ENCODE measurements around the gene AIG1.

AIG1 gene

DNA sequence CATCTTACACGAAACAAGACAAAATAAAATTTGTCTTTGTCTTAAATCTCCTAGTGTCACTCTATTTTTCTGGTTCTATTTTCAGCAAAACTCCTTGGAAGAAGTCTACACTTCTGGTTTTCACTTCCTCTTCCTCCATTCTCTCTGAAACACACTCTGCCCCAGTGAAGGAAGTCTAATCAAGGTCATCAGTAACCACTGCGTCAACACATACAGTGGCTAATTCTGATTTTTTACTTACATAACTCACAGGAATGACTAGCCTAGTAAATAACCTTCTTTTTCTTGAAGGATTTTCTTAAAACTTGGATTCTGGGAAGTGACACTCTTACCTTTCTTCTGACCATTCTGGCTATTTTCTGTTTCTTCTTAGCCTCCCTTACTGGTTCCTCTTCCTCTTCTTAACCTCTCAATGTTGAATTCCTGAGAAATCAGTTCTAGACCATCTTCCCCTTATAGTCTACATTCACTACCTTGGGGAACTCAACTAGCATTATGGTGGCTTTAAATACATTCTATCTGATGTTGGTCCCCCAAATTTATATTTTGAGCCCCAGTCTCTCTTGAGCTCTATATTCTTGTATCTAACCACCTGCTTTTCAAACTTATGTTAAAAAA, 37.5 kb downstream of the AIG1 start:
- DNase-seq: peak; percentile 11

DNA sequence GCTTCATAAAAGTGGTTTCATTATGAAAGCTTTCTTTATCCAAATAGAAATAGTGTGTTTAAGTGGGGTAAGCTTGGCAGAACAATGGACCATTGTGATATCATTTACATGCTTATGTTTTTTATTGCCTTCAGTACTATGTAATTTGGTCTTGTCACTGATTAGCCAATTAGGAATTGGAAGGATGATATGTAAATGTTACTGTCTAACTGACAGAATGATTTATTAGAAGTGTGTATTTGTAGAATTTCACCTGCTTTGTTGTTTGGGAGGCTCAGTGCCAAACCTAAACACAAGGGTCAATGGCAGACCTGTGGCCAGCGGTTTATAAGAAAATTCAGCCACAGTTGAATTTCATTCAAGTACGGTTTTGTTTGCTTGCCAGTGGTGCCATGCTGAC, 39.0 kb downstream of the AIG1 start:
- no peak for DNase-seq

DNA sequence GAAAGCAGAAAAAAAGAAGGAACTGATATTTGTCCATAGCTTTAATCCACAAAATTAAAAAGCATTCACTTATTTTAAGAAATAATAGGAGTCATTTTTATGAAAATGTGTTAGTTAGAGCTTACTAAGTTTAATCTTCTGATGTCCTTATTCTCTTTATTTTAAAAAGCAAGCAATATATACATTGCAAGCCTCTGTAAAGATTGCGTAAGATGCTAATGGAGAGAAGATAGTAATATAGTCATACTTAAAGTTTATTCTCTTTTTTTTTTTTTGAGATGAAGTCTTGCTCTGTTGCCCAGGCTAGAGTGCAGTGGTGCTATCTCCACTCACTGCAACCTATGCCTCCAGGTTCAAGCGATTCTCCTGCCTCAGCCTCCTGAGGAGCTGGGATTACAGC, 39.7 kb downstream of the AIG1 start:
- DNase-seq: no peak

DNA sequence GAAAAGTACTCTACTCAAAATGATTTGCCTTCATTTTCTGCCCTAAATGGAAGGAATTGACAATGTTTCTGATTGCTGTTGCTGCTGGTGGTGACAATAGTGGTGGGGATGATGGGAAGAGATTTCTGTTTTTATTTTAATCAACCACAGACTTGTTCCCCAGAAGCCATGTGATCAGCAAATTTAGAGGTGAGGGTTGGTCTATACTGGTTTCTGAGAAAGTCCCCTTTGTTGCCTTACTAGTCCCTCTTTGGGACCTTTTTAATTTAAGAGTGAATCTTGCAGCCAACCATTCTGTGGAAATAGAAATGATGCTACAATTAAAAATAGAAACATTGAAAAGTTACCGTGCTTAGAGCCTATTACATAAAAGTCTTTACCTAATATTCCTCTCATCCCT, 43.2 kb downstream of the AIG1 start:
- DNase-seq: no peak

DNA sequence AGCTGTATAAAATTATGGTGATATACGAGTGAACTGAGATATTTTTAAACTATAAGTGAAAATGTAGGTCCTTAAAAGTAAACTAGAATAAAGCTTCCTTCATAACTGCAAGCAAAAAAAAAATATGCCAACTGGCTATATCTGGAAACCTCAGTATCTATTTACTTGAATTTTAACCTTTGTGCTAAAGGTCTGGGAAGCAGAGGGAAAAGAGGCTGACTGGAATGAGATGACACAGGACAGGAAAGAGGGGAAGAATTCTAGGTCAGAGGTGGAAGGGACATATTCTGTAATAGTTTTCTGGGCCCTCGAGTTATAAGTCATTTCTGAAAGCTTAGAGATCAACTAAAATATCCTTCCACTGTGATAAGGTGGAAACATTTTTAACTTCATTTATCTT, 46.8 kb downstream of the AIG1 start:
- DNase-seq: no peak

DNA sequence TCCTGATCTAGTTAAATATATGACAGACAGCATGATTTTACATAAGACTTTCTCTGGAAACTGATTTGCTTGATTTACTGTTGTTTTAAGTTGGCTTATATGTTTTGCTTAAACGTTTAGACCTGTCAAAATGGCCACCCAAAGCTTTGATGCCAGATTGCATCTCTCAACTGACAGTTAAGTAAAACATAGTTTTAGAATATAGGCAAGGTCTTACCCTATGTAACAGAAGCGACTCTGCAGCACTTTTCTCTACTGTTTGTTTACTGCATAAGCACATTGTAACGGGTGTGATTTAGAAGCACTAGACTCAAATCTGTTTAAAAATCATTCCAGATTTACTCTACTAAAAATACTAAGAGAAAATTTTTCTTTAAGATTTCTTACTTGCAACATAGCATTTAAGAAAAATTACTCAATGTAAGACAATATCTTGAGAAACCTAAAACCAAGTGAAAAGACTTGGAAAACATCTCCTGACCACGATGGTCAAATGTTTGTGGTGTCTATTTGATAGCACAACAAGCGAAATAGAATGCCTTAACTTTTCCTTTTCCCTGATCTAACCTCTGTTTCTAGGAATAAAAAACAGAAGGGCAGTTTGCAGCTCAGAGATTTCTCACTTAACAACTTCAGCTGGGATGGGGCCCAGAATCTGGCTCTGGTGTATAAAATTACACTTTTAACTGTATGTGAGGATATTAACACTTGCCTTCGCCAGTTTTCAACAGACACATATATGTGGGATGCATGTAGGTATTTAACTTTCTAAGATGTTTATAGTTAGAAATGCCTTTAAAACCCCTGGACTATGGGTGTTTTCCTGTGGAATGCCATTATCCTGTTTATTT, 47.4 kb downstream of the AIG1 start:
- no peak for DNase-seq

DNA sequence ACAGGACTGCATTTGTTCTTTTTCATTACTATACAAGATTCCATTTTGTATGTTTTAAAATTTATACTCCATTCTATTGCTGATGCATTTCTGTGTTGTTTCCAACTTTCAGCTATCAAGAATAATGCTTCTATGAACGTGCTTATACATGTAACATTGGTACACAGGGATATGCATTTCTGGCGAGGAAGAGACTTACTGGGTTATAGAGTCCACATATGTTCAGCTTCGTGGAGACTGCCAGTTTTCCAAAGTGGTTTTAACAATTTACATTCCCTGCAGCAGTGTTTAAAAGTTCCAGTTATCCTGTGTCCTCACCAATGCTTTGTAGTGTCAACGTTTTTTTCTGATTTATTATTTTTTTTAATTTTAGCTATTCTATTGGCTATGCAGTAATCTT, 48.5 kb downstream of the AIG1 start:
- DNase-seq: no peak

DNA sequence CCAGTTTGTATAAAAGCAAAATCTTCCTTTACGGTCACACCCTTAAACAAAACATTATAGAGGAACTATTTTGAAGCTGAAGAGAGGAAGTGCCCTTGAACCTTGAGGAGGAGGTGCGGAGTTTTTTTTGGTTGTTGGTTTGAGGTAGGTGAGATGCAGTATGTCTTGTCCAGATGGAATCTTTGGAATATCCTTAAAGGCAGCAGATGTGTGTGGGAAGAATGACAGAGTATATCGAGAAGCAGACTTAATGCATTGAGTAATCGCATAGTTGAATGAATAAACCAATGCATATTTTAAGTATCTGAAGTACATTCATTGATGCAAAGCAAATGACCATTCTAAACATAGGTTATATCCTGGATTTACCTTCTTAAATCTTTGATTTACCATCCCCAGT, 49.9 kb downstream of the AIG1 start:
- DNase-seq: no peak

DNA sequence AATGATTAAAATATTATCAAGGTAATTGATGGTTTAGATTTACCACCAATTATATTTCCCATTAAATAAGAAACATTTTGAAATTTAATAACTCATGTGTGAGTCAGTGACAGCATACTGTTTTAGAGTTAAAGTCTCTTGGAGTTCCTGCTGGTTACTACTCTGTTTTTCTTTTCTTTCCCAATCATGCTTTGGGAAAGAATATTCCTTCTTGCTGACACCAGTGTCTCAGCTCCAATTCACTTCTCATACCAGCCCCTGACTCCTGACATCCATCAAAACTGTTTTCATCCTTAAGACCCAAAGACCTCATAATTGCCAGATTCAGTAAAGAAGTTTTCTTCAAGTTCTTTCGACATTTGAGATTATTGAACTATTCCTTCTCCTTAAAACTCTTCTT, 50.3 kb downstream of the AIG1 start:
- no peak for DNase-seq

DNA sequence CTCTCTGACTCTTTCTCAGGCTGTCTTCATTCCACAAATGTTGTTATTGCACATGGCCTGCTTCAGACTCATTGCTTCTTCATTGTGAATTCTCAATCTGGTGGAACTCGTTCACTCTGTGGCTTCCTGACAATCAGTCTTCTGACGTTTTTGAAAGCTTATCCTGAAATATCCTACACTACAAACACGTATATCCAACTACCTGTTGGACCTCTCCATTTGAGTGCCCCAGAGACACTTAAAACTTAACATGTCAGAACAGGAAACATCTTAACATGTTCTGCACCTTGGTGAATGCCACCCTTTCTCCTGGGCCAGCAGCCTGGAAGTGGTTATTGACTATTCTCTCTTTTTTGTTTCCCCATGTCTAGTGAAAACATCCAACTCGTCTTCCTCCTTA, 50.8 kb downstream of the AIG1 start:
- DNase-seq: no peak

DNA sequence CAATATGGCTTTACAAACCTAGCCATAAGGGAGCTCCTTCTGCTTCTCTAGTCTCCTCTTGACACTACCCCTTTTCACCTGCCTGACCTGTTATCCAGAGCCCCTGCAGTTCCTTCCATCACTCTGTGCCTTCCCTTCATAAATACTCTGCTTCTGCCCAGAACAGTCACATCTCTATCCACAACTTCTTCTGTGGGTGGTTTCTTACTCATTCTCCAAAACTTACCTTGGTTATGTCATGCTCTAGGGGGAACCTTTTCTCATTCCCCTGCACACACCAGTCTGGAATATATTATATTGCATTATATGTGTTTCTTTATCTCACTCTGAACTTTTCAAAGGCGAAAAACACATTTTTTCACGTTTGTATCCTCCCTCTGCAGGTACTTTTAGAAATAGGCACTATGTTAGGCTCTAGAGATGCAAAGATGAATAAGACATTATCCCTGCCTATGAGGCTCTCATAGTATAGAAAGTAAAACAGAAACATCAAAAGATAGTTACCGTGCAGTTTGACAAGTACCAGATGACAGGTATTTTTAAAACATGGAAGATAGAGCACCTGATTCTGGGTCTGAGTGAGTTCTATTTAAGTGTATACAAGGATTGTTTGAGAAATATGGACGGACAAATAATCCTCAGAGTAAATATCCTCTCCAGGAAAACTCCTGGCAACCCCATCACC, 51.5 kb downstream of the AIG1 start:
- no peak for DNase-seq

DNA sequence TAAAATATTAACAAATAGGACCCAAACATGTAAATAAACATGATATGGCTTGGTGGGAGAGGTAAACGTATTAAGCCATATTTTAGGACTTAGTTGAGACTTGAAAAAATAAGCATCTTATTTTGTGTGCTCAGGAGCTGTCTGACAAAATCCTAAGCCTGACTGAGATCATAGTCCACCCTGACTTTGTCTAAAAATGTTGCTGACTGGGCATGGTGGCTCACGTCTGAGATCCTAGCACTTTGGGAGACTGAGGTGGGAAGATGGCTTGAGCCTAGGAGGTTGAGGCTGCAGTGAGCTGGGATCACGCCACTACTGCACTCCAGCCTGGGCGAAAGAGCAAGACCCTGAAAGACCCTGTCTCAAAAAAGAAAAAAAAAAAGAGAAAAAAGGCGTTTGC, 52.1 kb downstream of the AIG1 start:
- DNase-seq: no peak

DNA sequence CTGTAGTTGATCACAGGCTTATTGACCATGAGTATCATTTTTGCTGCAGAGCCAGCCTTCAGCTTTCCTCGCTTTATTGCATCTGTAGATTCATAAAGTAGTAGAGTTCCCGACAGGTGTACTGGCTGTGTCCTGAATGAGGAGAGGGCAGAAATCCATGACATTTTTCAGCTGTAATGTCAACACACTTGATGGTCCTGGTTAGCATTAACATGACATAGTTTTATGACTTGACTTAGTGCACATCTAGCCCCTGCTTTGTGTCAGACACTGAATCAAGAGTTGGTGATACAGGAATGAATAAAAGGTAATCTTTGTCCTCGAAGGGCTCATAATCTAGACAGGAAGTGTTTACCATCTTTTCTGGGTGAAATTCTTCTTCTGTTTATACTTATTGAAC, 55.0 kb downstream of the AIG1 start:
- DNase-seq: no peak

DNA sequence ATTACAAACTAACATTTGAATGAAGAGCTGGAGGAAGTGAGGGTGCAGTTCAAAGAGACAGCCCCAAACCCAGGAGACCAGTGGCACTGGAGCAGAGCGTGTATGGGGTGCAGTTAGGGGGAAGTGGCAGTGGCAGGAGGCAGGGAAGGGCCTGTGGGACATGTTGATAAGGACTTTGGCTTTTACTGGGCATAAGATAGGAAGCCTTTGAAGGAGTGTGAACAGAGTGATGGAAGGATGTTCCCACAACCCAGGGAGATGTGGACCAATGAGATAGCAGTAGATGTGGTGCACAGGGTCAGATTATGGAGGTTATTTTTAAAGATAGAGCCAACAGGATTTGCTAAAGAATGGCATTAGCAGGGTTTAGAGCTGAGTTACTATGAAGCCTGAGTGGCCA, 56.4 kb downstream of the AIG1 start:
- DNase-seq: no peak

DNA sequence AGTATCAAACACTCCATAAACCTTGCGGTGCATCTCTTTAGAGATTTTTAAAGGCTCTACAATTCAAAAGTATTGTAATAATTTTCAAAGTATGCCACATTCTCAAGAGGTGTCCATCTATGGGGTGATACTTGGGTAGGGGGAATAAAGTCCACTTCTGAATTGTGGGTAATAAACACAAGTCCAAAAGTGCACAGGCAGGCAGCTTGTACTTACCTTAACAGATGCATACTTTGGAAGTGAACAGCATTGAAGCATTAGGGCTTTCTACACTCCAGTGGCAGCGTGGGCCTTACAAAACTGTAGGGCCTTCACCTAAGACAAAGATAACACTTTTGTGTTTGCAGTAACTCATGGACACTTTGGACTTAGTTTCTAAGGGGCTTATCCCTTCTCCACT, 58.6 kb downstream of the AIG1 start:
- DNase-seq: no peak

DNA sequence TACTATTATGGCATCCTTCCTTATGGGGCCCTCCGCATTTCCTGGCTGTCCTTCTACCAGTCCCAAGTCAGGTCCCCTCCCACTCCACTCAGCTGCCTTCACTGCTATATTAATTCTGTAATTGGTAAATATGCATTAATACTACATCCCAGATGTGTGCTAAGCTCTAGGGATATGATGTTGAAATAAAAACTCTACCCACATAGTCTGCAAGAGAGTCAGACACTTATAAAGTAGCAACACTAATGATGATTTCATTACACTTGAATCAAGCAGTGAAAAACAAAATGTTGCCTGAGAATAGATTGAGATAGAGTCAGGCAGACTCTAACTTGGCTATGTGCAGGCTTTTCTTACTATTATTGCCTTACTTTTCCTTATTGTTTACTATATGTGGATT, 62.4 kb downstream of the AIG1 start:
- no peak for DNase-seq

DNA sequence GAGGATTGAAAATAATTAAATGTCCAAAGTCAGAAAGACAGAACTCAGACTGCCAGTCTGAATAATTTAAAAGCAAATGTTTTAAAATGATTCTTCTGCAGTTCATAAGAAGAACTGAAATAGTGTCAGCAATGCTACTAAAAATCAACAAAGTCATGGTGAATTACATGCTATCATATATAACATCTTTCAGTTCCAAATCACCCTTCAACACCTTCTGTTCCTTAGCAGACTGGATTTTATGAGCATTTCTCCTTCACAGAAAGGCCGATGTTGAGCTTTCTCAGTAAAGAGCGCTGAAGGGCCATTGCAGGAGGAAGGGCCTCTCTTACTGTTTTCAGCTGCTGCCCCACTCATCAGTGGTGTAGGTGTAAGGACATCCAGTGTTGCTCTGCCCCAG, 63.3 kb downstream of the AIG1 start:
- no peak for DNase-seq

DNA sequence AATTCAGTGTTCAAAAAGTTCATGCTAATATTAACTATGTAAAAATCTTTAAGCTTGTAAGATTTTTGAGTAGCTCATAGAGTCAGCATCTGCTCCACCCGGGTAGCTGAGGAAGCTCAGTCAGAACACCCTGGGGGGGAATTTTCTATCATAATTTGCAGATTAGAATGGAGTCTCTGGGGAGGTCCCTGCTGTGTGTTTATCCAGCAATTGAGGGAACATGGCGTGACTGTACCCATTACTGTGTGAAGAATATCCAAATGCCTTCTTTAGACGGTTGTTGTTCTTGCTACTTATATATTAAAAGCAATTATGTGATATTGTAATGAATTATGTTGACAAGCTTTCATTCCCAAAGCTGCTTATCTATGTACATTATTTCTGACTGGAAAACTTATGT, 64.8 kb downstream of the AIG1 start:
- no peak for DNase-seq

DNA sequence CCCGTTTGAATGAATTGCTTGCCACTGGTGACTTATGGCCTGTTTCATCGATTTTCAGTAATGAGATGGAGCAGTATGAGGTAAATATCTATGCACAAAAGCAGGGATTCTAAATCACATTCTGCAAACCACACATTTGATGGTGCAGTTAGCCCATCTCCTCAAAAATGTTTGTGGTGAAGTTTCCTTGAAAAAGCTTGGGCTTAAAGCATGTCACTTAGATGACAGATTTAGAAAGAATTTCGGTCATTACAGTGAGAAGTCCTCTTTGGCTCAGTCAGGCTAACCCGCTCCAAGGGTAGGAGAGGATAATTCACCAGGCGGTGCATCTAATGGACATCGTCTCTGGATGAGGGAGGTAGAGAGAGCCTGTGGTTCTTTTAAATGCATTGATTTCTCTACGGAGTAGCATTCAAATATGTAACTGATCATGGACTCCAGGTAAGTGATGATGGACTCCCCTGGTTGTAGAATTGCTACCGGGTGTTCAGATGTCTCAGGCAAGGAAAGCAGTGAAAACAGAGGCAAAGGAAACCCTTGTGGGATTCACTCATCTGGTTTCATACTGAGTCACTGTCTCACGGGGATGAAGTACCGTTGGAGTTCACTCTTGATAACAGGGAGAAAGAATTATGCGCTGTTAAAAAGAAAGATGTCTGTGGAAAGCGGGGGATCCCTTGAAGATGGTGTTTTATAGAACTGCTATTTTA, 65.3 kb downstream of the AIG1 start:
- DNase-seq: no peak

DNA sequence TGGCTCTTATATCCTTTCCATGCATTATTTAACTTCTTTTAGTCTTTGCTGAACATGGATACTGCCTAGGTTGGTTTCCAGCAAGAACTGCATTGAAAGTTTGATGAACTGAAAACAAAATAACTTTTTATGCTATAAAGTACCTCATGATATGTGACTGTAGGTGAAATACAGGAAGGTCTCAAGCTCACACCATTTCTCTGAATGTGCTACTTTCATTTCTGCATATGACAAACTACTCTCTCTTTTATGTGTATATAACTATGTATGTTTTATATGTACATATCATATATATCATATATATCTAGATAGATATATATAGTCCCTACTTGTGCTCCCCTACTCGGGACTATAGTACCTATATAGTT, 65.9 kb downstream of the AIG1 start:
- no peak for DNase-seq

DNA sequence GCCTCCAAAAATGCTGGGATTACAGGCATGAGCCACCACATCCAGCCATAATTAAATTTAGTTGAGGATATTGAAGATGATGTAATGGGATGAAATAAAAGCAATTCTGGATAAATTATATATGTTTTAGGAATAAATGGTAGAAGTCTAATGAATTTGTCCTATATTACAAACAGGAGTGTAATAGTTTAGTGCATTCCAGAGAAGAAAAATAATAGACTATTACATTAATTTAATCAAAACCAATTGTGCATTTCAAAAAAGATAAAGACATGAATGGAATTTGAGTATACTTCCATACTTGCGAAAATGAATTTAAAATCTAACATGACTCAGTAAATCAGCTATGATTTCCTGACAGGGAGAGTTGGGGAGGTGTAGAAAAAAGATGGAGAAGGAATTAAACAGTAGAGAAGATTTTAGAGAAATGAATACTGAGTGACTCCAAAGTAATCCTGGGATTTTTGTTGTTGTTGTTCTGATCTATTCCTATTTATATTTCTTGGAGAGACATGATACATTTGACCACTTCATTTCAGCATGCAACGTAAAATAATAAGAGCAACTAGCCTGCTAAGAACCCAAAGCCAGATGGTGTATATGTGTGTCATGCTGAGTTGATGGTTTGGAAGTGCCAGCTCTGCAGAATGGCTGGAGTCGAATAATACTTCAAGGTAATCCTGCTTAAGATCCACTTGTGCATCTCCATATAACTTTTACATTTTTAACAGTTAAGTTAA, 67.4 kb downstream of the AIG1 start:
- no peak for DNase-seq

DNA sequence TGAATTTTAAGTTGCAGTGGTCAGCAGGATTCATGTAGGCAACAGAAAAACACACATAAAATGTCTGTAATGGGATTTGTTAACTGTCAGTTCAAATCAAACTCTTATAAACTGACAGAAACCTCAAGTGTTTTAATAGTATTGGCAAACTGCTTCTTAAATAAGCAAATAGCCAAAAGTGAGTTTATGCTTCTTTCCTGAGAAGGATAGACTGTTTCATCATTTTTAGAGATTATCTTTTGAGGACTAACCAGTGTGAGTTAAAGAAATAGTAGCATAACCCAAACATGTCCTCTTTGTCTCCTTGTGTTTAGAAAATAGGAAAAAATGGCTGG, 68.0 kb downstream of the AIG1 start:
- DNase-seq: no peak

DNA sequence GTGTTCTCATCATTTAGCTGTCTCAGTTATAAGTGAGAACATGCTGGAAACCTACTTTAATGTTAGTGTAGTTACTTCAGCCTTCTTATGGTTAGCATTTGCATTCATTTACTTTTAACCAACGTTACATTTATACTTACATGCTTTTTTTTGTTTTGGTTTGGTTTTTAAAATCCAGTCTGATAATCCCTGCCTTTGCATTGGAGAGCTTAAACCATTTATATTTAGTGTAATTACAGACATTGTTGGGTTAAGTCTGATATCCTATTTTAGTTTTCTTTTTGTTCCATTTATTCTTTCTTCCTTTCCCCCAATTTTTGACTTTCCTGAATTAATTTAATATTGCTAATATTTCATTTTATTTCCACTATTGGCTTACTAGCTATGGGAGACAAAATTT, 70.2 kb downstream of the AIG1 start:
- no peak for DNase-seq

Measured in CD4-positive, alpha-beta T cell treated with Interleukin-4 for 4 hours (primary cell).